Stimulated activated CD4-positive, alpha-beta T cell treated with anti-CD3 and anti-CD28 coated beads, TNF-alpha, amount 100 ng/mL, for 1 hour (primary cell): ENCODE data around the gene HMGB2.

ENCODE experiments used
- DNase-seq, 3 donors: peaks; one replicate each; pipeline ENCODE4 v3.0.0-alpha.2; 2020; ENCODE audit warnings: low read depth in 3 of 3, low spot score in 1 of 3

HMGB2 gene

GRCh38 chr4:173334085-173334890 is at the start of gene HMGB2:
TSS of gene HMGB2 (minus strand) at chr4:173334358. CDS start at chr4:173333649, 709 bp downstream.
- DNase-seq, result peak; percentile 98 to 99 (median 98)

GRCh38 chr4:173382349-173382748 is 48.2 kb upstream of the HMGB2 start:
- no peak for DNase-seq

DNA sequence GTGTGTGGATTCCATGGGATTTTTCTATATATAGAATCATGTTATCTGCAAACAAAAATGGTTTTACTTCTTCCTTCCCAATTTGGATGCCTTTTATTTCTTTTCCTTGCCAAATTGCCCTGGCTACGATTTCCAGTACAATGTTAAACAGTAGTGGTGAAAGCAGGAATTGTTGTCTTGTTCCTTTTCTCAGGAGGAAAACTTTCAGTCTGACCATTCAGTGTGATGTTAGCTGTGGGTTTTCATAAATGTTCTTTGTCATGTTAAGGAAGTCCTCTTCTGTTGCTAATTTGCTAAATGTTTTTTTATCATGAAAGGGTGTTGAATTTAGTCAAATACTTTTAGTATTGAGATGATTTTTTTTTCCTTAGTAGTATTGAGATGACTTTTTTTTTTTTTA is 47.5 kb upstream of the HMGB2 start:
- no peak for DNase-seq

GRCh38 chr4:173380987-173381386 is 46.8 kb upstream of the HMGB2 start:
- DNase-seq, result no peak

GRCh38 chr4:173379929-173380328 is 45.8 kb upstream of the HMGB2 start:
- no peak for DNase-seq

DNA sequence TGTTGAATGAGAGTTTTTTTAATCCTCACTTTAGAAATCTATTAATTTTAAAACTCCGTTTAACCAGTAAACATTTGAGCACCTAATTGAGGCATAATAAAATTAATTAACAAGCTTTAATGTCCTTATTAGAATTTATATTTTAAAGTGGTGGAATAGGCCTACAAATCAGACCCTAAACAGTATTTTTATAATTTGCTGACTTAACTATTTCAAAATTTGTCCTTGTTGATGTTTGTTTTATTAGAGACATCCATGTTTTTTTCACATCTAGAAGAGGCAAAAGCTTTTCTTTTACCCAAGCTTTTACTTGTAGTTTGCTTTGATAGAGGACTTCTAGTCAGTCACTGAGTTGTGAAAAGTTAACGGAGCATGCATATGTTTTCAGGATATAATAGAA is 40.4 kb upstream of the HMGB2 start:
- DNase-seq, result no peak

DNA sequence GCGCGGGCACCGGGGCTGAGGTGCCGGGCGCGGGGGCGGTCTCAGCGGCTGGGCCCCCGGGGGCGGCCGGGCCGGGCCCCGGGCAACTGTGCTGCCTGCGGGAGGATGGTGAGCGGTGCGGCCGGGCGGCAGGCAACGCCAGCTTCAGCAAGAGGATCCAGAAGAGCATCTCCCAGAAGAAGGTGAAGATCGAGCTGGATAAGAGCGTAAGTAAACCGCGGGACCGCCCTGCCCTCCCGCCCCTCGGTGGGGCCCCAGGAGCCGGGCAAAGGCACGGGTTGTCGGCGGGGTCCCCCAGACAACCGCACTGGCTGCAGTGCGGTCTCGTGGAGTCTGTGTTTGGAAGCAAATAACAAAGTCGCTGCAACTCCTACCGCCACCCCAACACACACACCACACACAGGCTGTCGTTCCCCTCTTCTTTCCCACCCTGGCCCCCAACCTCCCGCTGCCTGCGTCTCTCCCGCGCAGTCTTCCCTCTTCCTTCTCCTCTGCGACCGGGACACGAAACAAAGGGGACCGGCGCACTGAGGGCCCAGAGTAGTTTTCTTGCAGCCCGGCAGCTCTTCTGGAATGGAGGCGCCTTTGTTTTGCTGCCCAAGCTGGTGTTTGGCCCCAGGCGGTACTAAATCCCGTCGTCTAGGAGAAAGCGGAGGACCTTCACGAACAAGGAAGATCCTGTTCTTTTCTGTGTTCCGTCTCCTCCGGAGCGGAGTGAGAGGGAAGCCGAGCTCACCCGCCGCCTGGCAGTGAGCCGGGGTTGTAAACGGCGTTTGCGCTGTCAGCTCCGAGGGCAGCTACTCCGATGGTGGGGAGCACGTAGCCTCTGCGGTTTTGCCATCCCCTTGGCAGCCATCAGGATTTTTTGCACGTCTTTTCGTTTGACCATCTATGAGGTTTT is 37.4 kb upstream of the HMGB2 start:
- peak in 1 of 3 donors; percentile 15 for DNase-seq

- DNase-seq, result peak; percentile 91 to 95 (median 95)
Observed at GRCh38 chr4:173370477-173371291, 36.5 kb upstream of the HMGB2 start, which contains the start of gene SAP30. TSS of gene SAP30 (plus strand) at chr4:173370954. CDS start at chr4:173371183, 229 bp downstream.

- DNase-seq, result peak in 1 of 3 donors; percentile 35
Observed at GRCh38 chr4:173370130-173370476, 35.9 kb upstream of the HMGB2 start.

DNA sequence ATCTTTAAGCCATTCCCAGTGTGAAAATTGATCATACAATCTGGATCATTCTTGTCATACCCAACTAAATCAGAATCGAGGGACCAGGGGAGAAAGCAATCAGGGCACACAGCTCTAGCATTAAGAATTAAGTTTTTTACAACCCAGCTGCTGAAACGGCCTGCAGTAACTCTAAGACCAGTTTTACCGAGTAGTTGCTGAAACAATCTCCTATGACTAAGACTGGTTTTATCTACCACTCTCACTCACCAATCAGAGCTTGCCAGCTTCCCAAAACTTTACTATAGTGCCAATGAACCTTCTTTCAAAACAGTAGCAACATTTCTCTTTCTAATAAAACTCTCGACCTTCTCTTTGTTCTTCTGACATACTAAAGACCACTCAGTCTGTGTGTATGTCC is 33.8 kb upstream of the HMGB2 start:
- DNase-seq, result no peak

GRCh38 chr4:173367285-173367684 is 33.1 kb upstream of the HMGB2 start:
- no peak for DNase-seq

GRCh38 chr4:173365359-173365996 is 31.3 kb upstream of the HMGB2 start:
- DNase-seq, result no peak

GRCh38 chr4:173362666-173363065 is 28.5 kb upstream of the HMGB2 start:
- DNase-seq, result no peak

GRCh38 chr4:173360587-173361221 is 26.5 kb upstream of the HMGB2 start:
- no peak for DNase-seq

GRCh38 chr4:173357939-173358338 is 23.8 kb upstream of the HMGB2 start:
- DNase-seq, result no peak

DNA sequence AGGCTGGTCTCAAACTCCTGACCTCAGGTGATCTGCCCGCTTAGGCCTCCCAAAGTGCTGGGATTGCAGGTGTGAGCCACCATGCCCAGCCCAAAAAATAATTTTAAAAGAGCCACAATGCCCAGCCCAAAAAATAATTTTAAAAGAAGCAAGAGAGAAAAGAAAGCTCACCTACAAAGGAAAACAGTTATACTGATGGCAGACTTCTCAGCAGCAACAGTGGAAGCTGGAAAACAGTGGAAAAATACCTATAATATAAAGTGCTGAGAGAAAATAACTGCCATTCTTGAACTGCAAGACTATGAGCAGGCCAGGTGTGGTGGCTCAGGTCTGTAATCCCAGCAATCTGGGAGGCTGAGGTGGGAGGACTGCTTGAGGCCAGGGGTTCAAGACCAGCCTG is 13.3 kb upstream of the HMGB2 start:
- DNase-seq, result no peak

- no peak for DNase-seq
Observed at GRCh38 chr4:173346074-173346473, 11.9 kb upstream of the HMGB2 start.

DNA sequence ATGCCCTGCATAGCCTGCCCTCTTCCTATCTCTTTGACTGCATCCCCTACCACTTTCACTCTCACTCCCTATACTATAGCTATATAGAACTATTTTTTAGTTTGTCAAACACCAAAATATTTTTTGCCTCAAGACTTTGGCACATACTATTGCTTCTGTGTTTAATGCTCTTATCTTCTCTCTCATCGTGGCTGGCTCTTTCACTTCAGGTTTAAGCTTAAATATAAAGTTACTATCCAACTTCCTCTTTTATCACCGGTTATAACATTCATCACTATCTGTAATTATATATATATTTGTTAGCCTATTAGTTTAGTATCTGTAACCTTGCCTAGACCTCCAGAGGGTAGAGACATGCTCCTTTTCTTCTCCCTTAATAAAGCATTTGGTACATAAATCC is 11.5 kb upstream of the HMGB2 start:
- no peak for DNase-seq

- no peak for DNase-seq
Observed at GRCh38 chr4:173343832-173344397, 9.8 kb upstream of the HMGB2 start.

DNA sequence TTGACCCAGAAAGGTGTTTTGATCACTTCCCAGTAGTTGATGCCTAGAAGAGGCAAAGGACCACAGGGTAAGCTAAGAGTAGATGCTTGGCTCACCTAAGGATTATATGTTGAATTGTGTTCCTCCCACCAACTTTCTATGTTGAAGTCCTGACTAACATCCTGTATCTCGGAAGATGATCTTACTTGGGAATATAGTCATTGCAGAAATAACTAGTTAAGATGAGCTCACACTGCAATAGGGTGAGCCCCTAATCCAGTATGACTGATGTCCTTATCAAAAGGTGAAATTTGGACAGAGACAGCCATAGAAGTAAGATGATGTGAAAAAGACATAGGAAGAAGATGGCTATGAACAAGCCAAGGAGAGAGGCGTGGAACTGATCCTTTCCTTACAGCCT is 3.3 kb upstream of the HMGB2 start:
- no peak for DNase-seq
